PC-9 (cell line): ENCODE measurements around the gene RBM8A. TPM values are rescaled to one million over a fixed set of nuclear protein-coding genes. Genes with fewer than 3 reads are reported as not detected.

ENCODE experiments used
- BruUV-seq: library from RNA; stranded (reverse); fragments of 400-500 nt; replicated peaks from 2 replicates; lab custom pipeline; 2021; lab: Mats Ljungman, UMichigan
- CTCF ChIA-PET: fragments of 300-600 bp; sonication (Branson Sonifier 250); formaldehyde crosslinking; loops from one replicate; lab custom pipeline; 2022; ENCODE audit warnings: antibody characterized with exemption; lab: Charles Lee
- POLR2A ChIA-PET: fragments of 300-600 bp; sonication (Branson Sonifier 250); formaldehyde crosslinking; loops from one replicate; lab custom pipeline; 2022; ENCODE audit warnings: antibody characterized with exemption; ENCODE audit not compliant: unreplicated experiment; lab: Charles Lee
- DNase-seq, 2 experiments: peaks; one replicate each; pipeline versions ENCODE4 v3.0.0 to v3.0.0-alpha.2; 2015 to 2022; ENCODE audit warnings: mixed read lengths in 1 of 2
- H2AFZ ChIP-seq: fragments of 200-600 bp; sonication (generic); 2 replicates; pipeline ENCODE4 v1.8.1; 2017; ENCODE audit warnings: antibody characterized with exemption
- H3F3A ChIP-seq: fragments of 200-600 bp; sonication (generic); 2 replicates; pipeline ENCODE4 v1.8.1; 2017; ENCODE audit warnings: antibody characterized with exemption, mild to moderate bottlenecking, low read depth; ENCODE audit not compliant: insufficient read depth
- H3K27ac ChIP-seq: fragments of 200-600 bp; sonication (generic); 2 replicates; pipeline ENCODE4 v1.6.1; 2016; ENCODE audit warnings: mixed run types
- H3K27me3 ChIP-seq: fragments of 200-600 bp; sonication (generic); 2 replicates; pipeline ENCODE4 v1.6.1; 2016; ENCODE audit warnings: low read depth, mixed run types; ENCODE audit not compliant: insufficient read depth
- H3K36me3 ChIP-seq: fragments of 200-600 bp; sonication (generic); 2 replicates; pipeline ENCODE4 v1.6.1; 2016; ENCODE audit warnings: low read depth, mixed run types
- H3K4me1 ChIP-seq: fragments of 200-600 bp; sonication (generic); replicated peaks from 2 replicates; pipeline ENCODE4 v1.6.1; 2016; ENCODE audit warnings: mixed run types; ENCODE audit not compliant: insufficient read depth
- H3K4me2 ChIP-seq: fragments of 200-600 bp; sonication (generic); 2 replicates; pipeline ENCODE4 v1.6.1; 2017; ENCODE audit warnings: mixed run types
- H3K4me3 ChIP-seq: fragments of 200-600 bp; sonication (generic); 2 replicates; pipeline ENCODE4 v1.6.1; 2016; ENCODE audit warnings: mixed run types
- H3K79me2 ChIP-seq: fragments of 200-600 bp; sonication (generic); 2 replicates; pipeline ENCODE4 v1.6.1; 2017; ENCODE audit warnings: low read depth, mixed run types
- H3K9me2 ChIP-seq: fragments of 200-600 bp; sonication (generic); 2 replicates; pipeline ENCODE4 v1.8.1; 2017; ENCODE audit warnings: mild to moderate bottlenecking; ENCODE audit not compliant: insufficient read depth
- H3K9me3 ChIP-seq: fragments of 200-600 bp; sonication (generic); 2 replicates; pipeline ENCODE4 v1.8.1; 2016; ENCODE audit warnings: low read depth; ENCODE audit not compliant: insufficient read depth
- H4K20me1 ChIP-seq: fragments of 200-600 bp; sonication (generic); 2 replicates; pipeline ENCODE4 v1.8.1; 2017; ENCODE audit not compliant: insufficient read depth
- EZH2 ChIP-seq: fragments of 200-600 bp; sonication (generic); IDR thresholded peaks from 2 replicates; pipeline ENCODE4 v1.8.0; 2017; ENCODE audit warnings: antibody characterized with exemption, low read depth
- intact Hi-C: fragments of 100-400 bp; cut with micrococcal nuclease; formaldehyde crosslinking; loops from one replicate; pipeline ENCODE4 v1.10.0; 2022; ENCODE audit not compliant: unreplicated experiment
- total RNA-seq: library from RNA; stranded (reverse); gene quantifications from 2 replicates; pipeline ENCODE4 v1.2.3, GENCODE V29; 2021
- TF ChIP-seq, protein P1 (sequence below): fragments of 200-600 bp; sonication (generic); conservative IDR thresholded peaks from 2 replicates; pipeline ENCODE4 v1.6.1; 2017; ENCODE audit warnings: mixed run types, antibody characterized with exemption, mild to moderate bottlenecking, moderate library complexity

Gene RBM8A
- total RNA-seq, 1 experiment from 2014 or later = 129 TPM

DNA sequence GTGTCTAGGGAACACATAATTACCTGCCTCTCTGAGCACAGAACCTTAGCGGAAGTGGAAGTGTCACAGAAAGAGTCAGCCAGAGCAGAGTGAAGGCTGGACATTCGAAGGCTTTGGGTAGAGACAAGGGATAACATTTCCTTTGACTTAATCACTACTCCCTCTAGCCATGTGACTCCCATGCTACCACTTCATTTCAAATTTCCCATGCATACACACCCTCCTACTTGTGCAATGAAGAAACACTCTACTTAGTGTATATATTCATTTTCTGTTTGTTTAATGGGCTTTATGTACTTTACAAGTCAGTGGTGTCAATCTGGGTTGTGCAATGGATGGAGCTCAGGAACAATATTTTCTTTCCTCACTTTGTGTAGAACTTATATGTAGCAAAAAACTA is 48.6 kb downstream of the RBM8A start:
- CTCF ChIA-PET = interaction anchor here (1.6 to 2.5 kb wide), 2 partner anchors 12 to 19 kb away, joined by 4 to 8 read pairs; no protein-coding TSS in a partner anchor
- POLR2A ChIA-PET = interaction anchor here (0.6 to 1.7 kb wide), 2 partner anchors 20 to 33 kb away, joined by 5 read pairs; partner anchors contain the start of genes NUDT17 and PIAS3

DNA sequence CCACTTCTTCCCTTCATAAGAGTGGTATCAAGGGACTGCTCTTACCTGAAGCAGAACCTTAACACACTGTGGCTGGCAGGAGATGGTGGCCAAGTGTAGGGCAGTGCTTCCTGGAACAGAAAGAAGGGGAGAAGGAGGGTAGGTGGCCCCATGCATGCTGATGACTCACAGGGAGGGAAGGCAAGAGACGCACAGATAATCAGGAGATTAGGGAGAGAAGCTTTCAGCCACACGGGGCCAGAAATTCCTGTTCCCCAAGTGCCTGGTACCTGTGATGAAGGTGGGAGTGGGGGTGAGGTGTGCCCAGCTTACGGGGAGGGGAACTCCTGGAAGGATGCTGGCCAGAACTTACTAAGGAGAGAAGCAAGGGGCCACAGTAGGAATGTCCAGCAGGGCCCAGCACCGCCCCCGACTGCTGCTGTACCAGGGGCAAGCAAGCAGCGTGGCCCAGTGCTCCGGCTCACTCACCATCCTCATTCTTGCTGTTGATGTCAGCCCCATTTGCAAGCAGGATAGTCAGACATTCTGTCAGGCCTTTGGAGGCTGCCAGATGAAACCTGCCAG is 49.3 kb downstream of the RBM8A start:
- Histone ChIP-seq H3K27me3 (no peaks in the 10 kb centered on the region), H3F3A (peaks cover 20% of the 10 kb centered on the region), H2AFZ (peak overlapping the region; percentile 69), H3K9me2 (0 out of 2 replicates have a peak, but pooled peaks cover 4% of the 10 kb centered on the region), H3K79me2 (no peaks in the 10 kb centered on the region), H3K9me3 (no peaks in the 10 kb centered on the region), H3K36me3 (no peaks in the 10 kb centered on the region), H3K4me2 (peak overlapping the region; percentile 52), H4K20me1 (no peaks in the 10 kb centered on the region), H3K27ac (peak overlapping the region; percentile 75), H3K4me3 (no peak overlapping the region), H3K4me1 (peaks cover 41% of the 10 kb centered on the region)
- ChIA-PET CTCF (interaction anchor here (1.6 to 2.5 kb wide), 2 partner anchors 13 to 18 kb away, joined by 4 to 8 read pairs; no protein-coding TSS in a partner anchor), POLR2A (interaction anchor here (0.7 to 1.7 kb wide), 2 partner anchors 19 to 54 kb away, joined by 3 to 5 read pairs; partner anchors contain the start of gene PIAS3)
- no TSS peak for BruUV-seq
- intact Hi-C loops = no loop called here
- TF ChIP-seq EZH2 = no peak
- peak; percentile 74 to 87 for DNase-seq

More for the DNA sequence above, 48.6 kb downstream of the RBM8A start:
- no peak overlapping the region for H3K4me3 ChIP-seq
- H3K27ac ChIP-seq = peak overlapping the region; percentile 75
- BruUV-seq = no TSS peak
- H3K9me3 ChIP-seq = no peaks in the 10 kb centered on the region
- no peaks in the 10 kb centered on the region for H3K27me3 ChIP-seq
- H3F3A ChIP-seq = peaks cover 20% of the 10 kb centered on the region
- intact Hi-C loops = no loop called here
- TF ChIP-seq, protein P1, sequence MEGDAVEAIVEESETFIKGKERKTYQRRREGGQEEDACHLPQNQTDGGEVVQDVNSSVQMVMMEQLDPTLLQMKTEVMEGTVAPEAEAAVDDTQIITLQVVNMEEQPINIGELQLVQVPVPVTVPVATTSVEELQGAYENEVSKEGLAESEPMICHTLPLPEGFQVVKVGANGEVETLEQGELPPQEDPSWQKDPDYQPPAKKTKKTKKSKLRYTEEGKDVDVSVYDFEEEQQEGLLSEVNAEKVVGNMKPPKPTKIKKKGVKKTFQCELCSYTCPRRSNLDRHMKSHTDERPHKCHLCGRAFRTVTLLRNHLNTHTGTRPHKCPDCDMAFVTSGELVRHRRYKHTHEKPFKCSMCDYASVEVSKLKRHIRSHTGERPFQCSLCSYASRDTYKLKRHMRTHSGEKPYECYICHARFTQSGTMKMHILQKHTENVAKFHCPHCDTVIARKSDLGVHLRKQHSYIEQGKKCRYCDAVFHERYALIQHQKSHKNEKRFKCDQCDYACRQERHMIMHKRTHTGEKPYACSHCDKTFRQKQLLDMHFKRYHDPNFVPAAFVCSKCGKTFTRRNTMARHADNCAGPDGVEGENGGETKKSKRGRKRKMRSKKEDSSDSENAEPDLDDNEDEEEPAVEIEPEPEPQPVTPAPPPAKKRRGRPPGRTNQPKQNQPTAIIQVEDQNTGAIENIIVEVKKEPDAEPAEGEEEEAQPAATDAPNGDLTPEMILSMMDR = no peak
- no peak for TF ChIP-seq EZH2
- no peaks in the 10 kb centered on the region for H3K79me2 ChIP-seq
- no peak overlapping the region for H2AFZ ChIP-seq
- H3K9me2 ChIP-seq = 0 out of 2 replicates have a peak, but pooled peaks cover 4% of the 10 kb centered on the region
- peak in 1 of 2 experiments; percentile 88 for DNase-seq
- H3K36me3 ChIP-seq = no peaks in the 10 kb centered on the region
- peak overlapping the region; percentile 52 for H3K4me2 ChIP-seq
- H4K20me1 ChIP-seq = no peaks in the 10 kb centered on the region
- H3K4me1 ChIP-seq = peaks cover 41% of the 10 kb centered on the region

DNA sequence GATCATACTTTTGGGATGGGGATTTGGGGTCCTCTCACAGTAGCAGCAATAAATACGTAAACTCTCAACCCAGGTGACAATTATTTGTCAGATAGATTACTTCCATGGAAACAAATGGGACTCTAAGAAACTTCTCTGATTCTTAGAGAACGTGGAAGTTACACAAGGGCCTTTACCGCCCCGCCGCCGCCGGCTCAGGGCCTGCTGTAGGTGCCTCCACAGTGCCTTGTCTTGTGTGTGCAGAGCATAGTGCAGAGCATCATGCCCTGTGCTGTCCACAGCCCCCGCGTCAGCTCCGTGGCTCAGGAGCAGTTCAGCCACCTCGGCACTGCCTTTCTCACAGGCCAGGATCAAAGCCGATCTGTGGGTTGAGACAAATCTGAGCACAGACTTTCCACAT is 52.6 kb downstream of the RBM8A start:
- H3K4me3 ChIP-seq = no peak overlapping the region
- H4K20me1 ChIP-seq = no peaks in the 10 kb centered on the region
- no TSS peak for BruUV-seq
- H3K36me3 ChIP-seq = no peaks in the 10 kb centered on the region
- H2AFZ ChIP-seq = no peak overlapping the region
- no peaks in the 10 kb centered on the region for H3K27me3 ChIP-seq
- intact Hi-C loops = no loop called here
- no peaks in the 10 kb centered on the region for H3K9me3 ChIP-seq
- 0 out of 2 replicates have a peak, but pooled peaks cover 4% of the 10 kb centered on the region for H3K9me2 ChIP-seq
- no peak overlapping the region for H3K27ac ChIP-seq
- ChIA-PET CTCF (no interaction called here), POLR2A (no interaction called here)
- H3K79me2 ChIP-seq = no peaks in the 10 kb centered on the region
- peaks cover 15% of the 10 kb centered on the region for H3F3A ChIP-seq
- no peak overlapping the region for H3K4me2 ChIP-seq
- TF ChIP-seq EZH2 = no peak
- TF ChIP-seq, protein P1 = no peak
- peaks cover 35% of the 10 kb centered on the region for H3K4me1 ChIP-seq
- DNase-seq = no peak
